A549 (cell line): ENCODE data around the gene PPP1R2.

Experiments
- CBX2 ChIP-seq: fragments of 200-600 bp; sonication (generic); IDR thresholded peaks from 2 replicates; pipeline ENCODE4 v1.6.1; 2016; ENCODE audit warnings: low read depth, mild to moderate bottlenecking, borderline replicate concordance
- SREBF2 ChIP-seq: fragments of 450-650 bp; IDR thresholded peaks from 2 replicates; pipeline ENCODE4 v1.6.1; 2014; ENCODE audit warnings: mild to moderate bottlenecking, moderate library complexity
- TF ChIP-seq, protein P1 (sequence below): fragments of >200 bp; sonication (Bioruptor Twin); formaldehyde crosslinking; IDR thresholded peaks from 3 replicates; pipeline ENCODE4 v1.5.1; 2016

DNA sequence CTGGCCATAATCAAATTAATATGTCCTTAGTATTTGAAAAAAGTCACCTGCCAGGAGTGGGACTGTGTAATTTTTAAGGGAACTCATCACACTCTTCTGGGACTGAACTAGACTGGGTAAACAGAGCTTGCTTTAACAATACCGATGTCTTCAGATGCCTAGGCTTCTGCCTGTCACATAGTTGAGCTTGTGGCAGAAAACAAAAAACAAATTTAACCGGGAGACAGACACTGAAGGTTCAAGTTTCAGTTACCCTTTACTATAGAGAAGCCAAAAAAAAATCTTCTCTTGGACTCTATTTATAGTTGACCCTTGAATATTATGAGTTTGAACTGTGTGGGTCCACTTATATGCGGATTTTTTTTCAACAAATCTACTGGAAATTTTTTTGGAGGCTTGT, 10.8 kb downstream of the PPP1R2 start:
- TF ChIP-seq CBX2 = no peak
- TF ChIP-seq, protein P1, sequence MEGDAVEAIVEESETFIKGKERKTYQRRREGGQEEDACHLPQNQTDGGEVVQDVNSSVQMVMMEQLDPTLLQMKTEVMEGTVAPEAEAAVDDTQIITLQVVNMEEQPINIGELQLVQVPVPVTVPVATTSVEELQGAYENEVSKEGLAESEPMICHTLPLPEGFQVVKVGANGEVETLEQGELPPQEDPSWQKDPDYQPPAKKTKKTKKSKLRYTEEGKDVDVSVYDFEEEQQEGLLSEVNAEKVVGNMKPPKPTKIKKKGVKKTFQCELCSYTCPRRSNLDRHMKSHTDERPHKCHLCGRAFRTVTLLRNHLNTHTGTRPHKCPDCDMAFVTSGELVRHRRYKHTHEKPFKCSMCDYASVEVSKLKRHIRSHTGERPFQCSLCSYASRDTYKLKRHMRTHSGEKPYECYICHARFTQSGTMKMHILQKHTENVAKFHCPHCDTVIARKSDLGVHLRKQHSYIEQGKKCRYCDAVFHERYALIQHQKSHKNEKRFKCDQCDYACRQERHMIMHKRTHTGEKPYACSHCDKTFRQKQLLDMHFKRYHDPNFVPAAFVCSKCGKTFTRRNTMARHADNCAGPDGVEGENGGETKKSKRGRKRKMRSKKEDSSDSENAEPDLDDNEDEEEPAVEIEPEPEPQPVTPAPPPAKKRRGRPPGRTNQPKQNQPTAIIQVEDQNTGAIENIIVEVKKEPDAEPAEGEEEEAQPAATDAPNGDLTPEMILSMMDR = no peak
- no peak for TF ChIP-seq SREBF2
